Activated gamma-delta T cell treated with Interleukin-2 at 50 U/mL for 16 hours (primary cell): ENCODE measurements around the gene PUM2.
A peak's percentile ranks its signal among the peaks of the same experiment; 100 is the strongest.
"Not testable (repeated sequence)": the region's sequence is repeated elsewhere in the genome, so short reads cannot be mapped to it uniquely, and the experiment has no call there.

Experiments used
- DNase-seq: peaks from one replicate; pipeline ENCODE4 v3.0.0-alpha.2; 2020

The PUM2 gene

GRCh38 chr2:20368706-20369105 lies 18.1 kb upstream of the PUM2 start:
- no peak for DNase-seq

DNA sequence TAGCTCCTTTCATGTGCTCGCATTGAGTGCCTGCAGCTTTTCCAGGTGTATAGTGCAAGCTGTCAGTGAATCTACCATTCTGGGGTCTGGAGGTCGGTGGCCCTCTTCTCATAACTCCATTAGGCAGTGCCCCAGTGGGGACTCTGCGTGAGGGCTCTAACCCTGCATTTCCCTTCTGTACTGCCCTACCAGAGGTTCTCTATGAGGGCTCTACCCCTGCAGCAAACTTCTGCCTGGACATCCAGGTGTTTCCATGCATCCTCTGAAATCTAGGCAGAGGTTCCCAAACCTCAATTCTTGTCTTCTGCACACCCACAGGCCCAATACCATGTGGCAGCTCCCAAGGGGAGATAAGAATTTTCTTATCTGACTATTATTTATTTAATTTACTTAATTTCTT lies 17.3 kb upstream of the PUM2 start:
- DNase-seq, result not testable (repeated sequence)

- DNase-seq, result no peak
These were observed 16.1 kb upstream of the PUM2 start for GRCh38 chr2:20366672-20367116.

DNA sequence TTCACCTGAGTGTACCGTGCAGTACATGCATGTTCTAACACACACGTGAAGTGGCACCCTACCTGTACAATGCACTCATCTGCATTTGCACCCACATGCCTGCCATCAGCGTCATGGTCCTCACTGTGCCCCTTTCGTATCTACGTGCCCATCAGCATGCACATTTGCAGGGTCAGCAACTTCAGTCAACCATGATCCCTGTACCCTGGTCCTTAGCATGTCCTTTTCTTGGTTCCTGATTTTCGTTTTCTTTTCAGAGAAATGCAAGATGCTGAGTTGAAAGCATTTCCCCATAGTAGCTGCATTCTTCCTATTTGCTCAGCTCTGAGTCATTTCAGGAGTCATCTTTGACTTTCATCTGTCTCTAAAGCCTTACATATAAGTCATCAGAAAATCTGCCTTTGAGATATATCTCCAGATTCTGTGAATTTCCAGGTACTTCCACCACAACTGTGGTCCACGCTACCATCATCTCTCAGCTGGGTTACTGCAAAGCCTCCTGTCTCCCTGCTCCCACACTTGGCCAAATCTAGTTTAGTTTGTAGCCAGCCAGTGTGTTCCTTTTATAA lies 14.7 kb upstream of the PUM2 start:
- no peak for DNase-seq

GRCh38 chr2:20363578-20363977 lies 12.9 kb upstream of the PUM2 start:
- no peak for DNase-seq

DNA sequence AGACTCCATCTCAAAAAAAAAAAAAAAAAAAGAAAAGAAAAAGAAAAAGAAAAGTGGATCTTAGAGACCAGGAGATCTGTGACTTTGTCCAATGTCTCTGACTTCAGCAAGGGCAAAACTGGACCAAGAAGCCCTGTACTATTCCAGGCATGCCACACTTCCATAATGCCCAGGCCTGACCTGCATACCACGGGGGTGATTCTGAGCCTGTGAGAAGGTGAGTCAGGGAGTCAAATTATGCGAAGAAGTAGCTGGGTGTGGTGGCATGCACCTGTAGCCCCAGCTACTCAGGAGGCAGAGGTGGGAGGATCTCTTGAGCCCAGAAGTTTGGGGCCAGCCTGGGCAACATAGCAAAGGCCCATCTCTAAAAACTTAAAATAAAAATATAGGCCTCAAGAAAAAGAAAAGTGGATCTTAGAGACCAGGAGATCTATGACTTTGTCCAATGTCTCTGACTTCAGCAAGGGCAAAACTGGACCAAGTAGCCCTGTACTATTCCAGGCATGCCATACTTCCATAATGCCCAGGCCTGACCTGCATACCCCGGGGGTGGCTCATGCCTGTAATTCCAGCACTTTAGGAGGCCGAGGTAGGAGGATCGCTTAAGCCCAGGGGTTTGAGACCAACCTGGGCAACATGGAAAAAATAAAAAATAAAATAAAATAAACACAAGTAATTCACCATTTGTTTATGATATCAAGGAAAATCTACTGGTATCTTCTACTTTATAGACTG lies 12.2 kb upstream of the PUM2 start:
- DNase-seq, result no peak

GRCh38 chr2:20361893-20362292 lies 11.2 kb upstream of the PUM2 start:
- DNase-seq, result no peak

DNA sequence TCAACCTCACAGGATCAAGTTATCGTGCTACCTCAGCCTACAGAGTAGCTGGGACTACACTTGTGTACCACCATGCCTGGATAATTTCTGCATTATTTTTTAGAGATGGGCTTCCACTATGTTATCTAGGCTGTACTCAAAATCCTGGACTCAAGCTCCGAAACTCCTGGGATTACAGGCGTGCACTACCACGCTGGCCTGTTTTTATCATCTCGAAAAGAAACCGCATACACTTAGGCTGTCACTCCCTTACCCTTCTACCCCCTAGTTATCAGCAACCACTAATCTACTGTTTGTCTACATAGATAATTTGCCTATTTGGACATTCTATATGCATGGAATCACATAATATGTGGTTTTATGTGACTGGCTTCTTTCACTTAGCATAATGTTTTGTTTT lies 8.5 kb upstream of the PUM2 start:
- DNase-seq, result no peak

DNA sequence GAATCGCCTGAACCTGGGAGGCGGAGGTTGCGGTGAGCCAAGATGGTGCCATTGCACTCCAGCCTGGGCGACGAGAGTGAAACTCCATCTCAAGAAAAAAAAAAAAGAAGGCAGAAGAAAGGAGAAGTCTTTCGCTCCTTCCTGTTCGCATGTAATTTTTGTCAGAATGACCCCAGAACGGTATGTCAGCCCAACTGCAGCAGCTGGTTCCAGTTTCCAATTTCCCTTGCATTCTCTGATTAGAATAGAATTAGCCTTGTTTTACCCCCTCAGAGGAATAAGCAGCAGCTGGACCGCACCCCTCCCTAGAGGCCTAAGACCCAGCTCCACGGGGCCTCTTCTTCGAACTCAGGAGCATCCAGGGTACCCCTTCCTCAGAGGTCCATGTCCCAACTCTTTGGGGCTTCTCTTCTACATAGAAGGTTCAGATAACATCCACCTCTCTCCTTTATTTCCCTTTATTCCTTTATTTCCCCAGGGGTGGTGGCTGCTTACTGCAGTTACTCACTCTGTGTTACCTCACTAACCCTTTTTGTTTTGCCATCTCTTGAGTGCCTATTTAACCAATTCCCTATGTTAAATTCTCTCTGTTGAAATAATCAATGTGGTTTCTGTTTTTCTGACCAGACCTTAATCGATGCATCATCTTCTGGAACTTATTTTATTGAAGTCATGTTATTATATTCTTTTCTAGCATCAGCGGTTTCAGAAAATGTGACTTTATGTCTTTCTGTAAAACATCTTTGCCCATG lies 7.2 kb upstream of the PUM2 start:
- DNase-seq, result no peak

GRCh38 chr2:20356042-20356441 lies 5.4 kb upstream of the PUM2 start:
- DNase-seq, result no peak

DNA sequence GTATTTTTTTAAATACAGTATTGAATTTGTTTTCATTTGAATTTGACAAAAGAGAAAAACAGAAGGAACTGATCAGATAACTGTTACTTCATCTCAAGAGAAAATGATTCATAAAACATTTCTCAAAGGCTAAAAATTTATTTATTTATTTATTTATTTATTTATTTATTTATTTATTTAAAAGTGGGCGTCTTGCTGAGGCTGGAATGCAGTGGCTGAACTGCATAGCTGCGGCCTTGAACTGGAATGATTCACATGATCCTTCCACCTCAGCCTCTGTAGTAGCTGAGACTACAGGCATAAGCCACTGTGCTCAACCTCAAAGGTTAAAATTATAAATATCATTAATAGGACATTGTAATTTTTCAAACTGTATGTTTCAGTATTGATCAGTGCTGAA lies 4.5 kb upstream of the PUM2 start:
- DNase-seq, result no peak

GRCh38 chr2:20353241-20353992 lies 2.8 kb upstream of the PUM2 start:
- no peak for DNase-seq

- DNase-seq, result no peak
These were observed 2.1 kb upstream of the PUM2 start for GRCh38 chr2:20352581-20353216.

DNA sequence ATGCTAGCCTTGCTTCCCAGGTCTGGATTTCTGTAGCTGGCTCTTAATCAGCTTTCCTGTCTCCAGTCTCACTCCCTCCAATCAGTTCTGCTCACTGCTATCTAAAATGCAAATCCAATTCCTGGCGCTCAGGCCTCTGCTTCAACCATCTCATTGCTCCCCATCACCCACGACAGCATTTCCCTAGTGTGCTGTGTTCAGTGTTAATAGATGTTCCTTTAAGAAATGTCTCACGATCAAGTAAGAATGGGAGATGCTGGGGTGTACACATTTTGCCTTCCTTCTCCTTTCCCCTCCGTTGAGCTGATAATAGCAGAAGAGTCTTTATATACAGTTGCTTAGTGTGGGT lies 1.6 kb upstream of the PUM2 start:
- no peak for DNase-seq

DNA sequence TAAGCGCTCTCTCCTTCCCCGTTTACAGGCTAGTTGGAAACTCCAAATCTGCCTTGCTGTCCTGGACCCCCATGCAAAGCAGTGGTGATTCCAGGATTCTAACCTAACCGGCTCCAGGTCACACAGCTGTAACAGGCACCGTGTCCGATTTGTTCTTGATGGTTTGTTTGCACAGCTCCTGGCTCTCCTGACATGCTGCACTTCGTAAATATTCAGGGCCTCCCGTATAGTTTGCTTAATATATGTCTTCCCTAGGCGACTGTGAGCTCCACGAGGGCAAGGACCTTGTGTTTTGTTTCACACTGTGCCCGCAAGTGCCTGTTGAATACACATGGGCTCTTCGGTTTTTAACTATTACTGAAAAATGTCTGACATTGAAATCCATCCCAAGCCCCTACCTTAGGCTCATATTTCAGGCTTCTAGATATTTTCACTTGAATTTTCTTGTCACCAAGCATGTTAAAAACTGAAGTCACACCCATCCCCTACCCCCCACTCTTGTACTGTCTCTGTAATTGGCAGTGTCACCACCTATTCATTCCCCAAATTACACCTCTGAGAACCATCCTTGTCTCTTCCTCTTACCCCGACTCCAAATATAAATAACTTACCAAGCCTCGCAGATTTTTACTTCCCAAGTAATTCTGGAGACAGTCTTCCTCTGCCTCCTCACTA lies 1.0 kb upstream of the PUM2 start:
- no peak for DNase-seq

GRCh38 chr2:20350041-20350712 lies 467 bp downstream of the PUM2 start:
- peak; percentile 53 for DNase-seq

DNA sequence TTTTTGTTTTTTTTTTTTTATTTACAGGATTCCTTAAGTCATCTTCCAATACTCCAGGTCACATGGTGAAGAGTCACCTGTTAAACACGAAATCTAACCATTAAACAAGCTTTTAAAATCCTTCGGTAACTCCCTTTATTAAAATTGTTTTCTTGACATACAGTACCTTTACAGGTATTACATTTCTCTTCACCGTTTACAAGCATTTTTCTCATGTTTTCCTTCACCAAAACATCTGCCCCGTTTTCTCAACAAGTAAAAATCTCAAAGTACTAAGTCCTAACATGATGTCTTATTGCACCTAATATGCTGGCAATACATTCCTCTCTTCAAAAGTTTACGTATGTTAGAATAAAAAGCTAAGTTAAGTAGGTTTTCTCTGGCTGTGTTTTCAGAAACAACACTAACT lies 1.1 kb downstream of the PUM2 start:
- no peak for DNase-seq

GRCh38 chr2:20348542-20348941 lies 2.1 kb downstream of the PUM2 start:
- DNase-seq, result no peak

GRCh38 chr2:20346565-20347381 lies 3.9 kb downstream of the PUM2 start:
- DNase-seq, result no peak

DNA sequence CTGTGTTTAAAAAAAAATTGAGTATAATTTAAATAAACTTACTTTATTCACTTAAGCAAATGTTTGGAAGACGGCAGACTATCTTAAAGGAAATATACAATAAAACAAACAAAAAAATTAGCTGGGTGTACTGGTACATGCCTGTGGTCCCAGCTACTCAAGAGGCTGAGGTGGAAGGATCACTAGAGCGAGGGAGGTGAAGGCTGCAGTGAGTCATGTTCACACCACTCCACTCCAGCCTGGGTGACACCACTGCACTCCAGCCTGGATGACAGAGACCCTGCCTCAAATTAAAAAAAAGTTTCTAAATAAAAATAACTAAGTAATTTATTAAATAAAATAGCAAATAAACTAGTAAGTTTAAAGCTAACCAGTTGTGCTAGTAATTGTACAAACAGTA lies 7.5 kb downstream of the PUM2 start:
- DNase-seq, result no peak

GRCh38 chr2:20339012-20339411 lies 11.6 kb downstream of the PUM2 start:
- DNase-seq, result no peak
